ENCODE measurements around the gene H1-8.

GRCh38 chr3:129559565-129560079 lies 16.6 kb downstream of the H1-8 start:
- TF ChIP-seq ZNF274 (IDR thresholded peaks at IDR 0.05; ENCODE audit: low read depth, low read length) (no peak), YY1 (IDR thresholded peaks at IDR 0.05; ENCODE audit: insufficient read depth, insufficient read length) (no peak), SUZ12 (IDR thresholded peaks at IDR 0.05; ENCODE audit: extremely low read depth, insufficient read depth, insufficient read length) (no peak)

Measured in NT2/D1 (cell line).